HG03139 (cell line): Measurements from ENCODE around the gene C2orf76.
"Not testable (repeated sequence)": the region's sequence is repeated elsewhere in the genome, so short reads cannot be mapped to it uniquely, and the experiment has no call there.

Source experiments
- ATAC-seq: cut with Tn5 transposase; IDR thresholded peaks from one replicate; pipeline ENCODE4 v1.9.1; 2021; ENCODE audit not compliant: unreplicated experiment

Gene C2orf76

DNA sequence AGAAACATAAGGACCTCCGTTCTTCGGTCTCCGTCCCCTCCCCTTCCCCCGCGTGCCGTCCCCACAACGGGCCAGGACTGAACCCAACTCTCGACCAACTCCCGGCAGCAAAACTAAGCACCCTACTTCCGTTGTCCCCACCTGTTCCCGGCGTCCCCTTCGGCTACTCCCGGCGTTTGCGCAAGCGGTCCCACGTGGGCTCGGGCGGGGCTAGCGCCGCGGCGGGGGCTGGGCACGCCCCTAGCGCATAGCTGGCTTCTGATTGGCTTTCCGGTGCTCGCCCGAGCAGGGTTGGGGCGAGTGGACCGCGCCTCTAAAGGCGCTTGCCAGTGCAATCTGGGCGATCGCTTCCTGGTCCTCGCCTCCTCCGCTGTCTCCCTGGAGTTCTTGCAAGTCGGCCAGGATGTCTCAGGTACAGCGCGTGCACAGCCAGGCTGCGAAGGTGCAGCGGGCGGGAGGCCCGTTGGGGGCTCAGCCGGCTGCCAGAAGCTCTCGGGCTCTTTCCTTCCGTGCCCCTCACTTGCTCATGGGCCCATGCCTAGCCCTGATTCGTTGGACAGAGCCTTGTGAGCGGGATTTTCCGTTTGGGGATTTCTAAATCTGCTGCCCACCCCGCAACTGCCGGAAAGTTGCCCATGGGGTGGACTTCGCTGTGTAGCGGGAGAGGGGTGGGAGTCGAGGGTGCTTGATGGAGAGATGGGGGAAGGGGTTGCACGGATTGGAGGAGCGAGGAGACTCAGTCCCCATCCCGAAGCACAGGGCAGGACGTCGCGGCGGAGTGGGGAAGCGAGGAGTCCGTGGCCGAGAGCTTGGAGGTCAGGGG is at the start of gene C2orf76, which contains the start of gene DBI:
C2orf76 (minus strand) TSS at position 186 of the 823 bp plus-strand sequence. CDS start 26,875 bp downstream, outside the sequence.
DBI (plus strand) TSS at position 329 of the 823 bp plus-strand sequence; CDS start at position 404, 75 bp downstream.
- peak; percentile 95 for ATAC-seq

DNA sequence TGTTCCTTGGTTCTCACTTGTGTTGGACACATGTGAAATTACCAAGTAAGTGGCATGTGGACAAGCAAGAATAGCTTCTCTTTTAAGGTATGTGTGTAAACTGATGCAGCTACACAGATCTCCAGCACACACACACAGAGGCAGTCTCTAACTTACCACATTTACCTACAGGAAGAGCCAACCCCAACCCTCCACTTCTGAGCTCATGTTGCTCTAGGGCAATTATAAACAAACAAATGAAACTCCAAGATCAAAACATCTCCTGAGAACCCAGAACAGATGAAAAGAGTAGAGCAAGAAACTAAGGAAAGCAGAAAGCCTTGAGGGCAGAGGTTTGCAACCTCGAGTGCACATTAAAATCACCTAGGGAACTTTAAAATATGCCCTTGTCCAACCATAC is 49.0 kb upstream of the C2orf76 start:
- no peak for ATAC-seq

DNA sequence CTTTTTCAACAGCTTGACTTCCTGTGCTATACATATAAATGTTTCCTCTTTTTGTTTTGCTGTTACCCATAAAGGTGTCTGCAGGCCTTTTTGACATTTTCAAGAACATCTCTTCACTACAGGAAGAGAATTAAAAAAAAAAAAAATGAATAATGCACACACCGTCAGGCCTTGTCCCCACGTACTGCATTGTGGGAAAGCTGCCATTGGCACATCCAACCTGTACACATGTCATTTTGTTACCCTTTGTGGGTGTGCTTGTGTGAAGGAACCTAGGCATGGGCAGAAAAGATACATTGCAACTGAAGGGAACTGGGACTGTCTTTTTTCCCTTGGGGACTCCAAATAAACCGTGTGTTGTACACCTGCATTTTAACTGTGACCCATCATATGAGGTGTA is 48.3 kb upstream of the C2orf76 start:
- ATAC-seq, result no peak

DNA sequence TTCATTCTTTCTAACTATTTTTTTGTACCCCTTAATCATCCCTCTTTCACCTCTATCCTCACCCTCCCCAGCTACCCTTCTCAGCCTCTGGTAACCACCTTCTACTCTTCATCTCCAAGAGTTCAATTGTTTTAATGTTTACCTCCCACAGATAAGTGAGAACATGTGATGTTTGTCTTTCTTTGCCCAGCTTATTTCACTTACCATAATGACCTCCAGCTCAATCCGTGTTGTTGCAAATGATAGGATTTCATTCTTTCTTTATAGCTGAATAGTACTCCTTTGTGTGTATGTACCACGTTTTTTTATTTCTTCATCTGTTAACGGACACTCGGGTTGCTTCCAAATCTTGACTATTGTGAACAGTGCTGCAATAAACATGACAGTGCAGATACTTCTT is 42.9 kb upstream of the C2orf76 start:
- no peak for ATAC-seq

DNA sequence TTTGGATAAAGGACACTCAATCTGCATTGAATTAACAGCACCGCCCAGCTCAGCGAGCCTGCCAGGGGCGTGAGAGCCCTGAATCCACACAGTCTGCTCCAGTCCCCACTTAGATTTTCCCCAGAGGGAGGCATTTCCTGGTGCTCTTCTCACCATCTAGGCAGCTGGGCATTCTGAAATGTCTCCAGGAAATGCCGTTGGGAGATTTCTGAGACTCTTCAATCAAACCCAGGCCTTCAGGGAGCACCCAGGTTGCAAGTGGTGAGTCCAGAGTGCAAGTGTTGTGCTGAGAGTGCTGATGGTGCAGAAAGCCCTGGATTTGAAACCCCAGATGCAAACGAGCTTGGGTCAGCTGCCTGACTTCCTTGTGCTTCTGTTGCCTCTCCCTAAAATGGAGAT is 41.6 kb upstream of the C2orf76 start:
- no peak for ATAC-seq

DNA sequence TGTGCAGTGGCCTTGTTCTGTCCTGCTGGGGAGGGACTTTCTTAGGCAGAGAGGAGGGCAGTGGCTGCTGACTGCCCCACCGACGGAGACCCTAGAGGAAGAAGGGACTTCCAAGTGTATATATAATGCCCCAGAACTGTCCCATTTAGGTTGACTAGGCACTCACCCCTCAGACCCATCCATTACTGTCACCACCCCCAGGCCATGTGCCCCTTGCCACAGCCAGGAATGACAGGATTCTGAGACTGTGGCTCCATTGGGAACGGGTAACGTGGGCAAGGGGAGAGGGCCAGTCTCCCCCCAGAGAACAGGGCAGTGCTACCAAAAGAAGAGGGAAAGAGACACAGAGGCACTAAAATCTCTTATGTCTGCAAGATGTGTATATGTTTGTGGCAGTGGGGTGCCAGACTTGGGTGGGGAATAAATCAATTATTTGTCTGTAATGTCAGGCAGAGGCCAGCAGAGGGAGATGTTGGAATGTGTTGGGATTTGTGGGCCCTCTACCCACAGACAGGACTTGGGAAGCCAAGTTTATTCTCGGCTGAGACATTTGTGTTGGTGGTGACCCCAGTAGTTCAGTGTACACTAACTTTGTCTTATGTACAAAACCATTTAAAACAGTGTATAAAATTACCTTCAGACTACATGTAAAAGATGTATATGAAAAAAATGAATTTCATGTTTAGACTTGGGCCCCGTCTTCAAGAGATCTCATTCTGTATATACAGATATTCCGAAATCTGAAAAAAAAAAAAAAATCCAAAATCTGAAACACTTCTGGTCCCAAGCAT is 41.0 kb upstream of the C2orf76 start:
- no peak for ATAC-seq

DNA sequence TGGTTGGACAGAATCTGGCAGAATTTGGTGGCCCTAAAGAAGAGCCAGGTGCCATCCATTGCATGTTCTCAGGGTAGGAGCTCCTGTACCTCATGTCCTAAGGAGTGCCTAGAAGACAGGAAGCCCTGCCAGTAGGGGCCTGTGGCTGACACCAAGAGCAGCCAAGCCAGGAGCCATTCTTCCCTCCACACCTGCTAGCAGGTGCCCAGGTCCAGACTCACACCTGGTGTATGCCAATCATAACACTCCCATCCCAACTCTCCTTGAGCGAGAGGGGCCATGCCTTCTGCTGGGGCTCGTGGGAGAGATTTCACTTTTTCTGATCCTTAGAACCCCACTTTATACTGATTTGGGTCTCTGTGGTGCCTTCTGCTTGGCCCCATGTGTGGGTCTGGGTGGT is 38.5 kb upstream of the C2orf76 start:
- no peak for ATAC-seq

DNA sequence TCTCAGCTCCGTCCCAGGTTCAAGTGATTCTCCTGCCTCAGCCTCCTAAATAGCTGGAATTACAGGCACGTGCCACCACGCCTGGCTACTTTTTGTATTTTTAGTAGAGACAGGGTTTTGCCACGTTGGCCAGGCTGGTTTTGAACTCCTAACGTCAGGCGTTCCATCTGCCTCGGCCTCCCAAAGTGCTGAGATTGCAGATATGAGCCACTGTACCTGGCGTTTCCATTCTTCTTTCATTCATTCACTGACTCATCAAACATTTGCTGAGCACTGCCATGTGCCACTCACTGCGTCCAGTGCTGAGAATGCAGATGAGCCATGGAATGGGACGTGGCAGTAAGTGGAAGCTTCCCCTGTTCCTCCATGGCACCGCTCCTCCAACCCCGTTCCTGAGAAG is 37.0 kb upstream of the C2orf76 start:
- ATAC-seq, result not testable (repeated sequence)

DNA sequence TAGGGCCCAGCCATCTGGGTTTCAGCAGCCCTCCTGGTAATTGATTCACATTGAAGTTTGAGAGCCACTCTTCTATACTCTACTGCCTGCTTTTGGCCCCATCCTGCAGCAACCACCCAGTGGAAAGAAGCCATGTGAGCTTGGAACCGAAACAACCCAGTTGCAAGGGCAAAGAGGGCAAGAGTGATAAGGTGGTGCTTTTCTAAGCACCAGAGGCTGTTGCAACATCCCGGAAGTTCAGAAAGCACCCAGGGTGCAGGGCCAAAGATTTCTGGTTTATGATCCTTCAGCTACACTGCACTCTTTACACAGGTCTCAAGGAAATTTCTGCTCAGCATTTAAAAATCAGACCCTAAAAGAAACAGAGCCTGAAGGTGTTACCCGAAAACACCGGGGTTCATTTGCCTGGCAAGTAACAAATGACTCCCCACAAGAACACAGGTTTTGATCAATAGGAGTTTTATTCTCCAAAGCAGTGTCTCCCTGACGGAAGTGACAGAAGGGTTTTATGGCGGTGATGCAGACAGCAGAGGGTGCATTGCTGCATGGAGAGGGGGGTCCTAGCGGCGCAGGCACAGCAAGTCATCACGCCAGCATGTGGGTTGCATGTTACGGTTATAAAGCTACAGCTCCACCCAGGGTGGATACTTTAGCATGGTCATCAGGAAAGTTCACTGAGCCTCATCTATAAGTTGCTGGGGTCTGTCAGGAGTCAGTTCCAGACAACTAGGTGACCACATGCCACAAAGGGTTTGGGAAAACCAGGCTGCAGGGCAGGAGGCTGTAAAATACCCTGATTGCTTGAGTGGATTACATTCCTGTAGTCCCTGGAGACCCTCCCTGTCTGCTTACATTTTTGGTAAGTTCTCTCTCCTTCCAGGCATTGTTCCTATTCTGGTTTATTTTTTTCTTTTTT is 36.3 kb upstream of the C2orf76 start:
- ATAC-seq, result no peak

DNA sequence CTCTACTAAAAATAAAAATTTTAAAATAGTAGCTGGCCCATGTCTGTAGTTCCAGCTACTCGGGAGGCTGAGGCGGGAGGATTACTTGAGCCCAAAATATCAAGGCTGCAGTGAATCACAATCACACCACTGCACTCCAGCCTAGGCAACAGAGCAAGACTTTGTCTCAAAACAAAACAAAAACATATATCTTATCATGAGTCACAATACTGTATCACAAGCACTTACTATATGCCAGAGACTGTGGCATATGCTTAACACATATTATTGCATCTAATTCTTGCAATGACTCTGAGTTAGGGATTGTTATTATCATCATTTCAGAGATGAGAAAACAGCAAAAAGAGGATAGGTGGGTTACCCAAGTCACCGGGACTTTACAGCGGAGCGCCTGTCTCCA is 35.5 kb upstream of the C2orf76 start:
- ATAC-seq, result no peak

DNA sequence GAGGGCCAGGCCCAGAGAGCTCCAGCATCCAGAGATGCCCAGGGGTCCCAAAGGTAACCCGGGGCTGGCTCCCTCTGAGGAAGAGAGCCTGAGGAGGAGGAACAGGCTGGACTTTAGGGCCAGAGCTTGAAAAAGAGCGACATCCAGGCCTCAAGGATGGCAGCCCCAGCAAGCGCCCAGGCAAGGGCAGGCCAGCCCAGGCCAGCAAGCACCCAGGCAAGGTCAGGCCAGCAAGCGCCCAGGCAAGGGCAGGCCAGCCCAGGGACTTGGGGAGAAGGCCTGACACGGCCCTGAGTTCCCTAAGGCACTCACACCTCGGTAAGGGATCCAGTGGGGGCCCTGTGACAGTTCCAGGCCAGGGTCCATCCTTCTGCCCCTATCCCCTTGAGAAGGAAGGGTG is 30.6 kb upstream of the C2orf76 start:
- ATAC-seq, result no peak

DNA sequence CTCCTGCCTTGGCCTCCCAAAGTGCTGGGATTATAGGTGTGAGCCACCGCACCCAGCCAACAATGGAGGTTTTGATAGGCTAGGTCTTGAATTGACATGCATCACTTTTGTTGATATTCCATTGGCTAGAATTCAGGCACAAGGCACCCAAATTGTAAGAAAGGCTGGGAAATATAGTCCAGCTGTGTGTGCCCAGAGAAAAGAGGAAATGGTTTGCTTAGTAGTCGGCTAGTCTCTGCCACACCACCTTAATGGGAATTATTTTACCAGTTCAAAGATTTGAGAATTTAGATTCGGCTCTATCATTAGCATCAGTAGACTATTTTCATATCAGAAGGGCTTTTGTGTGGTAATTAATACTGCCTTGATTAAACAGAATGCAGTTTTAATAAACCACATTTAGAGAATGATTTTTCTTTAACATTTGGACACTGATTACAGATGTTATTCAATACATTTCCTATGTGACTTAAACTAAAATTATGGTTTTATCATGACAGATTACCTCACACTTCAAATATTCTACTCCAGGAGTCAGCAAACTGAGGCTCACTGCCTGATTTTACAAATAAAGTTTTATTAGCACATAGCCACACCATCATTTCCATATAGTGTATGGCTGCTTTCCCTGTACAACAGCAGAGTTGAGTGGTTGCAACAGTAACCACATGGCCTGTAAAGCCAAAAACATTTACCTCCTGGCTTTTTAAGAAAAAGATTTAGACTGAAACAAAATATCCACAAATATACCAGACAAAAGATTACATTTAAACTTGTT is 27.5 kb upstream of the C2orf76 start:
- no peak for ATAC-seq

DNA sequence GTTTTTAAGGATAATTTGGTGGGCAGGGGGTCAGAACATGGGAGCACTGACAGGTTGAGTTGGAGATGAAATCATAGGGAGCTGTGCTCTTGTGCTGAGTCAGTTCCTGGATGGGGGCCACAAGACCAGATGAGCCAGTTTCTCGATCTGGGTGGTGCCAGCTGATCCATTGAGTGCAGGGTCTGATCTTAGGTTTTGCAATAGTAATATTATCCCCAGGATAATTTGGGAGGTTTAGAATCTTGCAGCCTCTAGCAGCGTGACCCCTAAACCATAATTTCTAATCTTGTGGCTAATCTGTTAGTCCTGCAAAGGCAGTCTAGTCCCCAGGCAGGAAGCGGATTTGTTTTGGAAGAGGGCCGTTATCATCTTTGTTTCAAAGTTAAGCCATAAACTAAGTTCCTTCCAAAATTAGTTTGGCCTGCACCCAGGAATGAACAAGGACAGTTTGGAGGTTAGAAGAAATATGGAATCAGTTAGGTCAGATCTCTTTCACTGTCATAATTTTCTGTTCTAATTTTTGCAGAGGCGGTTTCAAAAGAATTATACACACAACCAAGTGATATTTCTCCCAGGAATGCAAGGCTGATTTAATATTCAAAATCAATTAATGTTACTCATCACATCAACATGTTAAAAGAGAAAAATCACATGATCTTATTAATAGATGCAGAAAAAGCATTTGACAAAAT is 23.1 kb upstream of the C2orf76 start:
- no peak for ATAC-seq

DNA sequence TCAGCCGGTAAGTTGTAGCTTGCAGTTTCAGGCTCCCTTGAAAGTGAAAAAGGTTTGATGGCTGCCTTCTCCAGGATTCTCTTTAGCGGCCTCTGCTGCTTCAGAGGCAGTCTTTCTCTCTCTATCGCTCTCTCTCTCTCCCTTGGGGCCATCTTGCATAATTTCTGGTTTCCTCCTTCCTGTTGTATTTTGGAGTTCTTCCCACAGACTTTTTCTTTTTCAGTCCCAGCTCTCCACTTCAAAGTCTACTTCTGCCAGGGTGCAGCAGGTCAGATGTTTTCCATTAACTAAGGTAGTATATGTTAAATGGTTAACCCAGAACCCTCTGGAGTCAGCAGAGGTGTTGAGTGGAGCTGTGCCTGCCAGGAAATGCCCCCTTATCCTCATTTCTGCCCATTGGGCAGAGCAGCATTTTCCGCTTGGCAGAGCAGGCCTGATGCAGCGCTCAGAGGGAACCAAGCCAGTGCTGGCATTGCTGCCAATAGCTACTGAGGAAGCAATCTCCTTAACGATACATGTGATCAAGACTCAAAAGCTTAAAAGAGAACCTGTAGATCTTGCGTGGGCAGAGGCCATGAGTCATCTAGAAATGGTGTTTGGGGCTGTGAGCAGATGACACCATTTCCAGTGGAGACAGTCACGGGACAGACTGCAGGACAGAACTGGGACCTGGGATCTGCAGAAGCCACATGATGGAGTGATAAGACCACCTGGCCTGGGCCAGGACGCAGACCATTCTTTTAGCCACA is 20.9 kb upstream of the C2orf76 start:
- peak; percentile 67 for ATAC-seq

DNA sequence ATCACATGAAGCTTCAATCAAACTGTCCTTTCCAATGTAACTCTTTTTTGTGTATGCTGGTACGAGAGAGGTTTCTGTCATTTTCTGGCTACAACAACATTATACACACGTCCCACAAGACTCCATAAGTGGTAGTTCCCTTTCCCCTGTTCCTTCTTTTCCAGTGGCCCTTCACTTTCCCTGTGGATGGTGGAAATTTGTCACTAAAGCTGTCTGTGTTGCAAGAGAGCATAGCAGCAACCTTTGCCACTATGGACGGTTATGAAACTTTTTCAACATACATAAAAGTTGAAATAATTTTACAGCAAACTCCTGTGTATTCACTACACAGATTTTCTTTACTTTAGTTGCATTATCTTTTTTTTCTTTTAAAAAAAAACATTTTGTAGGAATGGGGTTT is 18.8 kb upstream of the C2orf76 start:
- ATAC-seq, result no peak

DNA sequence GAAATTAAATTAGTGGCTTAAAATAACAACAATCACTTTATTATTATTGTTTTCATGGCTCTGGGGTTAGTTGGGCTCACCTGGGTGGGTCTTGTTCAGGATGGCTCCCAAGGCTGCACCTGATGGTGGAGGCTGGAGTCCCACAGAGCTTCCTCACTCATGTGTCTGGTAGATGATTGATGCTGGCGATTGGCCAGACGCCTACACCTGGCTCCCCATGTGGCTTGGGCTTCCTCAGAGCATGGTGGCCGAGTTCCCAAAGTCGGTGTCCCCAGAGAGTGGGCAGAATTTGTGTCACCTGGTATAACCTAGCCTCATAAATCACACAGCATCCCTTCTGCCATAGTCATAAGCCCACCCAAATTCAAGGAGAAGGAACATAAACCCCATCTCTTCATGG is 18.3 kb upstream of the C2orf76 start:
- no peak for ATAC-seq

DNA sequence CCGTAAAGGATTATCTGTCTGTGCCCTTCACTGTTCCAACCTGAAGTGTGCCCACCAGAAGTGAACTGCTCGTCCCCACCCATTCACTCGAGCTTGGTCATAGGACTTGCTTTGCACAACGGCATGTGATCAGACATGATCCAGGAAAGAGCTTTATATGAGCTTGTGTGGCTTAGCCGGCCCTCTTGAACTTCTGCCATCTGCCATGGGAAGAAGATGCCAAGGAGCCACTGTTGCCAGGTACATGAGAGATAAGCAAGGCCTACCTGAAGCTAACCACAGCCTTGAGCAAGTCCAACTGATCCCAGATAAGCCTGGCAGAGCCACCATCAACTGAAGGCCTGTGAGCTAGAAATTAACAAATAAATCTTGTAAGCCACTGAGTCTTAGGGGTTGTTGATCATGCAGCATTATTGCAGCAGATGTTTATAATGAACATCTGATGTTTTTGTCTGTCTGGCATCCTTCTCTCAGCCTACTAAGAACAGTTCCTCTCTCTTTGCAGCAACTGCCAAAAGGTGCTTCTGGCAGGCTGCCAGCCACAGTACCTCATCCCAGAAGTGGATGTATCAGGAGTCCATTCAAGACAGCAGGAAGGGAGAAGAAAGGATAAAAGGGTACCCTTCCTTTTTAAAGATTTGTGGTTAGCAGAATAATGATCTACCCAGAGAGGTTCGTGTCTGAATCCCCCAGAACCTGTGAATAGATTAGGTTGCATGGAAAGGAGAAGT is 16.9 kb upstream of the C2orf76 start:
- no peak for ATAC-seq

DNA sequence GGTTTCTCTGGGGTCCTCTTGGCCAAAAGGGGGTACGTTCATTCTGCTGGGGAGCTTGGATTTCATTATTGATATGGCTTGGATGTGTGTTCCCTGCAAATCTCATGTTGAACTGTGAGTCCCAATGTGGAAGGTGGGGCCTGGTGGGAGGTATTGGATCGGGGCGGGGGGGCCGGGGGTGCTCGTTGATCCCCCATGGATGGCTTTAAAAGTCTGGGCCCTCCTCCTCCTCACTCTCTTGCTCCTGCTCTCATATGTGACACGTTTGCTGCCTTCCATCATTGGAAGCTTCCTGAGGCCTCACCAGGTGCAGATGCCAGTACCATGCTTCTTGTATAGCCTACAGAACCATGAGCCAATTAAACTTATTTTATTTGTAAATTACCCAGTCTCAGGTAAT is 11.9 kb upstream of the C2orf76 start:
- ATAC-seq, result no peak
